IMR-90 (cell line): ENCODE measurements around the gene KCNJ13. TPM values are rescaled to one million over a fixed set of nuclear protein-coding genes. Genes with fewer than 3 reads are reported as not detected.

Experiments used
- ATAC-seq: fragments of 200-7000 bp; cut with Tn5 transposase; 2 replicates; pipeline ENCODE4 v1.9.1; 2020; ENCODE audit warnings: low read depth, mild to moderate bottlenecking, moderate library complexity
- BruUV-seq: library from RNA; stranded (reverse); fragments of 400-500 nt; replicated peaks from 2 replicates; lab custom pipeline; 2021; lab: Mats Ljungman, UMichigan
- CTCF ChIA-PET: fragments of 300-600 bp; formaldehyde crosslinking; extraction: SDS; loops from one replicate; lab custom pipeline; 2021; ENCODE audit warnings: antibody characterized with exemption; lab: Yijun Ruan, JAX
- POLR2A ChIA-PET: fragments of 300-600 bp; sonication (Branson Sonifier 250); formaldehyde crosslinking; loops from one replicate; lab custom pipeline; 2022; ENCODE audit warnings: antibody characterized with exemption; ENCODE audit not compliant: unreplicated experiment; lab: Charles Lee
- DNase-seq: peaks from one replicate; pipeline ENCODE4 v3.0.0; 2013
- H2AFZ ChIP-seq: replicated peaks from 2 replicates; pipeline ENCODE3; 2013; ENCODE audit warnings: low read length, mild to moderate bottlenecking; ENCODE audit not compliant: poor library complexity
- H2AK5ac ChIP-seq: 2 replicates; pipeline ENCODE4 v1.6.1; 2013; ENCODE audit warnings: low read depth, low read length, inconsistent platforms
- H2AK9ac ChIP-seq: replicated peaks from 2 replicates; pipeline ENCODE3; 2013; ENCODE audit warnings: mild to moderate bottlenecking, low read depth, low read length, moderate library complexity; ENCODE audit not compliant: poor library complexity
- H2BK120ac ChIP-seq: 2 replicates; pipeline ENCODE4 v1.6.1; 2013; ENCODE audit warnings: low read depth, low read length, inconsistent platforms
- H2BK15ac ChIP-seq: 3 replicates; pipeline ENCODE4 v1.6.1; 2013; ENCODE audit warnings: low read depth, low read length, inconsistent platforms
- H2BK20ac ChIP-seq: 2 replicates; pipeline ENCODE4 v1.6.1; 2013; ENCODE audit warnings: low read depth, mild to moderate bottlenecking, inconsistent platforms, low read length, moderate library complexity
- H2BK5ac ChIP-seq: 2 replicates; pipeline ENCODE4 v1.6.1; 2013; ENCODE audit warnings: mild to moderate bottlenecking, low read depth, low read length, inconsistent platforms; ENCODE audit not compliant: poor library complexity, severe bottlenecking
- H3K14ac ChIP-seq: replicated peaks from 2 replicates; pipeline ENCODE4 v1.6.1; 2013; ENCODE audit warnings: low read depth, low read length, inconsistent platforms
- H3K18ac ChIP-seq: 2 replicates; pipeline ENCODE4 v1.6.1; 2013; ENCODE audit warnings: low read depth, low read length, control low read depth
- H3K23ac ChIP-seq: 2 replicates; pipeline ENCODE4 v1.6.1; 2013; ENCODE audit warnings: low read depth, low read length, inconsistent platforms
- H3K27ac ChIP-seq: 2 replicates; pipeline ENCODE4 v1.5.1; 2013; ENCODE audit warnings: mild to moderate bottlenecking, control low read depth, low read length; ENCODE audit not compliant: insufficient read depth
- H3K27me3 ChIP-seq: 2 replicates; pipeline ENCODE4 v1.6.1; 2013; ENCODE audit warnings: low read length; ENCODE audit not compliant: control insufficient read depth, insufficient read depth
- H3K36me3 ChIP-seq: 2 replicates; pipeline ENCODE4 v1.6.1; 2013; ENCODE audit warnings: low read length, mixed read lengths; ENCODE audit not compliant: control insufficient read depth, insufficient read depth
- H3K4ac ChIP-seq: 2 replicates; pipeline ENCODE4 v1.6.1; 2013; ENCODE audit warnings: low read depth, low read length, inconsistent platforms
- H3K4me1 ChIP-seq: 2 replicates; pipeline ENCODE4 v1.6.1; 2013; ENCODE audit warnings: low read length, mixed read lengths; ENCODE audit not compliant: control insufficient read depth, insufficient read depth
- H3K4me2 ChIP-seq: 2 replicates; pipeline ENCODE4 v1.6.1; 2013; ENCODE audit warnings: low read depth, mild to moderate bottlenecking, control low read depth, low read length, moderate library complexity
- H3K4me3 ChIP-seq: 2 replicates; pipeline ENCODE4 v1.5.1; 2013; ENCODE audit warnings: low read depth, mild to moderate bottlenecking, control low read depth, low read length, moderate library complexity; ENCODE audit not compliant: insufficient read depth
- H3K56ac ChIP-seq: 2 replicates; pipeline ENCODE4 v1.6.1; 2013; ENCODE audit warnings: low read length, inconsistent platforms; ENCODE audit not compliant: insufficient read depth; ENCODE audit errors: extremely low read depth
- H3K79me1 ChIP-seq, 2 experiments: 2 replicates each; pipeline ENCODE4 v1.6.1; 2013; ENCODE audit warnings: low read length in 2 of 2, inconsistent platforms in 1 of 2, low read depth in 1 of 2
- H3K9ac ChIP-seq: 2 replicates; pipeline ENCODE4 v1.6.1; 2013; ENCODE audit warnings: low read depth, low read length, control low read depth
- H3K9me1 ChIP-seq: 2 replicates; pipeline ENCODE4 v1.6.1; 2013; ENCODE audit warnings: low read length, inconsistent platforms; ENCODE audit not compliant: insufficient read depth
- H3K9me3 ChIP-seq: 2 replicates; pipeline ENCODE4 v1.6.1; 2013; ENCODE audit warnings: low read length; ENCODE audit not compliant: control insufficient read depth, insufficient read depth
- H4K20me1 ChIP-seq: 2 replicates; pipeline ENCODE4 v1.6.1; 2013; ENCODE audit warnings: low read length, inconsistent platforms; ENCODE audit not compliant: insufficient read depth
- H4K5ac ChIP-seq: 2 replicates; pipeline ENCODE4 v1.6.1; 2013; ENCODE audit warnings: mild to moderate bottlenecking, low read depth, low read length, control low read depth
- H4K8ac ChIP-seq, 2 experiments: 2 replicates each; pipeline ENCODE4 v1.6.1; 2013; ENCODE audit warnings: low read depth in 2 of 2, low read length in 2 of 2, control low read depth in 1 of 2, inconsistent platforms in 1 of 2
- H4K91ac ChIP-seq: 2 replicates; pipeline ENCODE4 v1.6.1; 2013; ENCODE audit warnings: low read depth, low read length, inconsistent platforms; ENCODE audit not compliant: insufficient read depth
- MXI1 ChIP-seq: IDR thresholded peaks from 2 replicates; pipeline ENCODE4 v1.6.1; 2012; ENCODE audit warnings: low read depth, mild to moderate bottlenecking, low read length, moderate library complexity, borderline replicate concordance
- POLR2A ChIP-seq: IDR thresholded peaks from 2 replicates; pipeline ENCODE4 v1.6.1; 2012; ENCODE audit warnings: mild to moderate bottlenecking, low read depth, low read length
- WGBS, 2 experiments: methylation state at CpG; one replicate each; pipeline versions ENCODE4 v1.1.5 to v1.1.7; 2013; ENCODE audit warnings: missing lambda C conversion rate in 2 of 2; ENCODE audit not compliant: insufficient read length in 1 of 2; ENCODE audit errors: extremely low coverage in 2 of 2; 5-methylcytosine and 5-hydroxymethylcytosine counted together
- dilution Hi-C: fragments of 300-500 bp; cut with HindIII; formaldehyde crosslinking; loops from one replicate; pipeline ENCODE4 v1.14.3; 2018; ENCODE audit warnings: low sequenced_read_pairs; ENCODE audit not compliant: unreplicated experiment
- in situ Hi-C: fragments of 300-500 bp; cut with MboI; formaldehyde crosslinking; loops from 3 replicates; pipeline ENCODE4 v1.14.3; 2019; ENCODE audit warnings: low sequenced_read_pairs, inconsistent platforms, mixed read lengths
- intact Hi-C: fragments of 100-400 bp; cut with micrococcal nuclease; formaldehyde crosslinking; loops from 2 replicates; pipeline ENCODE4 v1.10.0; 2022
- polyA plus RNA-seq, 3 experiments: library from polyadenylated mRNA; depleted of rRNA; stranded (reverse); fragments of >200 nt; gene quantifications; 2 replicates each; pipeline ENCODE4 v1.2.3, GENCODE V29; 2012; ENCODE audit warnings: low replicate concordance in 1 of 3
- total RNA-seq: library from RNA; depleted of rRNA; stranded (reverse); fragments of >200 nt; gene quantifications from 2 replicates; pipeline ENCODE4 v1.2.3, GENCODE V29; 2012

The KCNJ13 gene
- total and polyA plus RNA-seq, 2 of the 4 experiments (the other 2 are of a cell fraction), result not detected

GRCh38 chr2:232815569-232815968 is 39.2 kb upstream of the KCNJ13 start:
- 80% methylated on average over 1 of the region's 3 CpGs; no CpG with 5 or more reads in 1 of the 2 experiments for WGBS, 2 experiments
- H3K27ac ChIP-seq, result no peak overlapping the region
- H3K4ac ChIP-seq, result no peak overlapping the region
- no peak overlapping the region for H3K56ac ChIP-seq
- peaks cover 2% of the 10 kb centered on the region; the same call in 1 of the 2 replicates for H3K4me1 ChIP-seq
- peak; percentile 10 for DNase-seq
- H3K79me1 ChIP-seq, result peaks cover 0 to 5% of the 10 kb centered on the region in 2 experiments; a peak in 1 of 4 replicates
- H2BK120ac ChIP-seq, result no peak overlapping the region
- H3K9ac ChIP-seq, result no peak overlapping the region
- POLR2A ChIA-PET, result interaction anchor here (0.5 kb wide), 1 partner anchor 40 kb away, joined by 4 read pairs; no protein-coding TSS in a partner anchor
- H2BK20ac ChIP-seq, result no peak overlapping the region
- H2AK9ac ChIP-seq, result no peak overlapping the region
- TF ChIP-seq MXI1, result no peak
- no peak for TF ChIP-seq POLR2A
- no peak overlapping the region for H3K4me2 ChIP-seq
- no peak overlapping the region for H2BK15ac ChIP-seq
- no peak overlapping the region for H4K8ac ChIP-seq
- H3K9me3 ChIP-seq, result no peaks in the 10 kb centered on the region
- H3K27me3 ChIP-seq, result no peaks in the 10 kb centered on the region
- H3K36me3 ChIP-seq, result peaks cover 27% of the 10 kb centered on the region
- in situ Hi-C loops (no loop called here), dilution Hi-C loops (no loop called here), intact Hi-C loops (no loop called here)
- H4K91ac ChIP-seq, result no peak overlapping the region
- CTCF ChIA-PET, result interaction anchor here (1.5 kb wide), 1 partner anchor 9 kb away, joined by 5 read pairs; no protein-coding TSS in a partner anchor
- no peak overlapping the region for H2AK5ac ChIP-seq
- no peaks in the 10 kb centered on the region; the same call in 1 of the 2 replicates for H3K9me1 ChIP-seq
- H3K14ac ChIP-seq, result no peak overlapping the region
- H4K20me1 ChIP-seq, result no peaks in the 10 kb centered on the region
- H4K5ac ChIP-seq, result no peak overlapping the region
- no peak overlapping the region for H3K18ac ChIP-seq
- H2BK5ac ChIP-seq, result no peak overlapping the region
- H2AFZ ChIP-seq, result no peak overlapping the region
- no TSS peak for BruUV-seq
- H3K4me3 ChIP-seq, result no peak overlapping the region
- H3K23ac ChIP-seq, result no peak overlapping the region
- ATAC-seq, result peak; percentile 72
